Esophagus (tissue), 2 donors: ENCODE results near the gene SHB. TPM values are rescaled to one million over a fixed set of nuclear protein-coding genes. Genes with fewer than 3 reads are reported as not detected.

ENCODE experiments used
- H3K27ac ChIP-seq, 2 donors: one replicate each; pipeline ENCODE4 v1.5.1; 2013; ENCODE audit warnings: low read depth in 2 of 2, mild to moderate bottlenecking in 2 of 2, inconsistent platforms in 1 of 2, low read length in 1 of 2, moderate library complexity in 1 of 2
- H3K27me3 ChIP-seq, 2 donors: one replicate each; pipeline ENCODE4 v1.6.1; 2013; ENCODE audit warnings: low read length in 2 of 2, control low read depth in 1 of 2, mild to moderate bottlenecking in 1 of 2; ENCODE audit not compliant: insufficient read depth in 2 of 2, control insufficient read depth in 1 of 2
- H3K36me3 ChIP-seq, 2 donors: one replicate each; pipeline ENCODE4 v1.6.1; 2013; ENCODE audit warnings: low read length in 1 of 2; ENCODE audit not compliant: control insufficient read depth in 2 of 2, insufficient read depth in 2 of 2
- H3K4me1 ChIP-seq, 2 donors: one replicate each; pipeline ENCODE4 v1.6.1; 2013; ENCODE audit warnings: low read length in 1 of 2; ENCODE audit not compliant: control insufficient read depth in 2 of 2, insufficient read depth in 2 of 2
- H3K4me3 ChIP-seq, 2 donors: one replicate each; pipeline ENCODE4 v1.5.1; 2013; ENCODE audit warnings: low read length in 2 of 2, mild to moderate bottlenecking in 2 of 2, low read depth in 1 of 2, moderate library complexity in 1 of 2
- H3K9me3 ChIP-seq, 2 donors: one replicate each; pipeline ENCODE4 v1.6.1; 2013; ENCODE audit warnings: mild to moderate bottlenecking in 2 of 2, low read depth in 1 of 2, low read length in 1 of 2, moderate library complexity in 1 of 2; ENCODE audit not compliant: control insufficient read depth in 2 of 2, insufficient read depth in 1 of 2
- WGBS, 2 donors: extraction: QIAGEN DNeasy Blood & Tissue Kit; methylation state at CpG; one replicate each; pipeline ENCODE4 v1.1.7; 2013; 5-methylcytosine and 5-hydroxymethylcytosine counted together
- polyA plus RNA-seq, 2 donors: library from polyadenylated mRNA; stranded (reverse); fragments of 200-250 nt; gene quantifications; one replicate each; pipeline ENCODE4 v1.2.3, GENCODE V29; 2013
- donor health status: healthy with polysubstance abuse.
- donor health status: Bipolar disorder and iron deficiency.

SHB gene
- polyA plus RNA-seq, 2 donors = 14.7 to 15.7 TPM

GRCh38 chr9:37908698-37909186 lies 160.3 kb downstream of the SHB start:
- Histone ChIP-seq H3K4me1 (peaks cover 0 to 8% of the 10 kb centered on the region in 2 donors), H3K27ac (no peak overlapping the region), H3K36me3 (no peaks in the 10 kb centered on the region), H3K9me3 (no peaks in the 10 kb centered on the region), H3K27me3 (no peaks in the 10 kb centered on the region), H3K4me3 (no peak overlapping the region)
- WGBS, 2 donors = 72 to 75% methylated on average over 4 of the region's 4 CpGs

- H3K27ac ChIP-seq = no peak overlapping the region
- WGBS, 2 donors = 62 to 67% methylated on average over 4 of the region's 4 CpGs
Measured at GRCh38 chr9:37908283-37908682, 160.7 kb downstream of the SHB start.

GRCh38 chr9:37906312-37907239 lies 162.5 kb downstream of the SHB start:
- H3K27me3 ChIP-seq = no peaks in the 10 kb centered on the region
- H3K4me1 ChIP-seq = peaks cover 0 to 8% of the 10 kb centered on the region in 2 donors
- no peaks in the 10 kb centered on the region for H3K9me3 ChIP-seq
- H3K27ac ChIP-seq = no peak overlapping the region
- H3K4me3 ChIP-seq = no peak overlapping the region
- 84 to 85% methylated on average over 11 of the region's 11 CpGs for WGBS, 2 donors
- H3K36me3 ChIP-seq = no peaks in the 10 kb centered on the region

More at GRCh38 chr9:37908283-37908682, 160.7 kb downstream of the SHB start:
- no peaks in the 10 kb centered on the region for H3K36me3 ChIP-seq
- no peak overlapping the region for H3K4me3 ChIP-seq
- H3K27me3 ChIP-seq = no peaks in the 10 kb centered on the region
- H3K9me3 ChIP-seq = no peaks in the 10 kb centered on the region
- H3K4me1 ChIP-seq = peaks cover 0 to 8% of the 10 kb centered on the region in 2 donors

GRCh38 chr9:37905776-37906175 lies 163.3 kb downstream of the SHB start:
- H3K36me3 ChIP-seq = no peaks in the 10 kb centered on the region
- H3K4me1 ChIP-seq = peaks cover 0 to 8% of the 10 kb centered on the region in 2 donors
- no peak overlapping the region for H3K27ac ChIP-seq
- no peaks in the 10 kb centered on the region for H3K9me3 ChIP-seq
- no peaks in the 10 kb centered on the region for H3K27me3 ChIP-seq
- 86 to 95% methylated on average over 4 of the region's 4 CpGs for WGBS, 2 donors
- H3K4me3 ChIP-seq = no peak overlapping the region

- Histone ChIP-seq H3K36me3 (no peaks in the 10 kb centered on the region), H3K4me1 (peaks cover 0 to 8% of the 10 kb centered on the region in 2 donors), H3K27me3 (no peaks in the 10 kb centered on the region), H3K4me3 (peak overlapping the region; percentile 70 to 79), H3K9me3 (no peaks in the 10 kb centered on the region), H3K27ac (peak overlapping the region in 1 of 2 donors; percentile 88)
- WGBS, 2 donors = 61 to 70% methylated on average over 10 of the region's 10 CpGs
Measured at GRCh38 chr9:37905131-37905505, 163.9 kb downstream of the SHB start.

- H3K36me3 ChIP-seq = no peaks in the 10 kb centered on the region
- WGBS, 2 donors = 15 to 19% methylated on average over 36 of the region's 36 CpGs
- no peaks in the 10 kb centered on the region for H3K27me3 ChIP-seq
- H3K9me3 ChIP-seq = no peaks in the 10 kb centered on the region
- peaks cover 0 to 8% of the 10 kb centered on the region in 2 donors for H3K4me1 ChIP-seq
- peak overlapping the region; percentile 70 to 79 for H3K4me3 ChIP-seq
- peak overlapping the region; percentile 88 to 90 for H3K27ac ChIP-seq
Measured at GRCh38 chr9:37904445-37905130, 164.4 kb downstream of the SHB start.

- H3K9me3 ChIP-seq = no peaks in the 10 kb centered on the region
- H3K27me3 ChIP-seq = no peaks in the 10 kb centered on the region
- no peaks in the 10 kb centered on the region for H3K36me3 ChIP-seq
- H3K4me3 ChIP-seq = peak within 1 kb of the TSS; percentile 70 to 79
- H3K27ac ChIP-seq = peak within 1 kb of the TSS; percentile 88 to 90
- WGBS, 2 donors = 0 to 1% methylated on average over 78 to 84 of the region's 84 CpGs
- peaks cover 0 to 8% of the 10 kb centered on the region in 2 donors for H3K4me1 ChIP-seq
Measured at GRCh38 chr9:37903647-37904444, 165.2 kb downstream of the SHB start, which contains the start of gene SLC25A51. SLC25A51 (minus strand) TSS chr9:37904127; CDS start chr9:37888550, 15,577 bp downstream.

- 5% methylated on average over 17 of the region's 17 CpGs for WGBS, 2 donors
Measured at GRCh38 chr9:37902796-37903646, 166.0 kb downstream of the SHB start.

More at GRCh38 chr9:37902796-37903646, 166.0 kb downstream of the SHB start:
- Histone ChIP-seq H3K27me3 (no peaks in the 10 kb centered on the region), H3K4me3 (peak overlapping the region; percentile 70 to 79), H3K27ac (peak overlapping the region; percentile 88 to 90), H3K9me3 (no peaks in the 10 kb centered on the region), H3K36me3 (no peaks in the 10 kb centered on the region), H3K4me1 (peaks cover 0 to 8% of the 10 kb centered on the region in 2 donors)
